SK-N-SH (cell line): ENCODE data around the gene SPINT2.

Experiments used
- CTCF ChIP-seq: fragments of 200-600 bp; sonication (generic); IDR thresholded peaks from 2 replicates; pipeline ENCODE4 v1.6.1; 2017; ENCODE audit warnings: antibody characterized with exemption, mild to moderate bottlenecking, moderate library complexity
- MAX ChIP-seq: IDR thresholded peaks from 2 replicates; pipeline ENCODE4 v1.4.0; 2012; ENCODE audit warnings: low read depth
- POLR2AphosphoS5 ChIP-seq: IDR thresholded peaks from 2 replicates; pipeline ENCODE4 v1.6.1; 2012; ENCODE audit warnings: low read depth, low read length
- TAF1 ChIP-seq: IDR thresholded peaks from 2 replicates; pipeline ENCODE4 v1.6.1; 2012; ENCODE audit warnings: low read depth, mild to moderate bottlenecking, low read length, moderate library complexity, borderline replicate concordance

- TF ChIP-seq MAX = no peak
- no peak for TF ChIP-seq CTCF
- TF ChIP-seq TAF1 = no peak
- TF ChIP-seq POLR2AphosphoS5 = no peak
Measured at GRCh38 chr19:38308926-38309614, 44.7 kb downstream of the SPINT2 start.
